ENCODE measurements around the gene CTDP1.

The CTDP1 gene

GRCh38 chr18:79764131-79764530, 84.5 kb downstream of the CTDP1 start:
- no peak overlapping the region for H3K4me3 ChIP-seq (ENCODE audit: low read depth, low read length)

GRCh38 chr18:79765491-79766245, 86.1 kb downstream of the CTDP1 start:
- TF ChIP-seq CTCF (IDR thresholded peaks at IDR 0.05; ENCODE audit: low read depth, low read length): no peak
- H3K4me3 ChIP-seq (ENCODE audit: low read depth, low read length): no peak overlapping the region

More at GRCh38 chr18:79764131-79764530, 84.5 kb downstream of the CTDP1 start:
- no peak for TF ChIP-seq CTCF (IDR thresholded peaks at IDR 0.05; ENCODE audit: low read depth, low read length)

GRCh38 chr18:79766308-79766707, 86.7 kb downstream of the CTDP1 start:
- no peak for TF ChIP-seq CTCF (IDR thresholded peaks at IDR 0.05; ENCODE audit: low read depth, low read length)
- no peak overlapping the region for H3K4me3 ChIP-seq (ENCODE audit: low read depth, low read length)

GRCh38 chr18:79768745-79769144, 89.1 kb downstream of the CTDP1 start:
- H3K4me3 ChIP-seq (ENCODE audit: low read depth, low read length): no peak overlapping the region
- no peak for TF ChIP-seq CTCF (IDR thresholded peaks at IDR 0.05; ENCODE audit: low read depth, low read length)

GRCh38 chr18:79769698-79770500, 90.3 kb downstream of the CTDP1 start:
- no peak overlapping the region for H3K4me3 ChIP-seq (ENCODE audit: low read depth, low read length)
- no peak for TF ChIP-seq CTCF (IDR thresholded peaks at IDR 0.05; ENCODE audit: low read depth, low read length)

- no peak overlapping the region for H3K4me3 ChIP-seq (ENCODE audit: low read depth, low read length)
- TF ChIP-seq CTCF (IDR thresholded peaks at IDR 0.05; ENCODE audit: low read depth, low read length): no peak
These were observed 90.9 kb downstream of the CTDP1 start for GRCh38 chr18:79770501-79770815.

- no peak overlapping the region for H3K4me3 ChIP-seq (ENCODE audit: low read depth, low read length)
- TF ChIP-seq CTCF (IDR thresholded peaks at IDR 0.05; ENCODE audit: low read depth, low read length): no peak
These were observed 91.2 kb downstream of the CTDP1 start for GRCh38 chr18:79770826-79771225.
